HepG2 (cell line): Measurements from ENCODE around the gene ATG9A. TPM values are rescaled to one million over a fixed set of nuclear protein-coding genes. Genes with fewer than 3 reads are reported as not detected.
"Not testable (repeated sequence)": the region's sequence is repeated elsewhere in the genome, so short reads cannot be mapped to it uniquely, and the experiment has no call there.

Source experiments
- ATAC-seq: fragments of 200-7000 bp; cut with Tn5 transposase; 3 replicates; pipeline ENCODE4 v1.9.1; 2020; ENCODE audit warnings: mild to moderate bottlenecking, moderate library complexity
- BruUV-seq: library from RNA; stranded (reverse); fragments of 400-500 nt; replicated peaks from 2 replicates; lab custom pipeline; 2021; lab: Mats Ljungman, UMichigan
- CTCF ChIA-PET: fragments of 300-600 bp; formaldehyde crosslinking; extraction: SDS; loops from one replicate; lab custom pipeline; 2021; ENCODE audit warnings: low total read pairs, inconsistent platforms, low intra/inter-chr PET ratio; lab: Yijun Ruan, JAX
- POLR2A ChIA-PET: fragments of 350-600 bp; sonication (Branson Sonifier 250); formaldehyde crosslinking; loops from one replicate; lab custom pipeline; 2020; ENCODE audit warnings: antibody characterized with exemption, inconsistent platforms; lab: Yijun Ruan, JAX
- DNase-seq: peaks from one replicate; pipeline ENCODE4 v3.0.0-alpha.2; 2015; ENCODE audit warnings: low spot score
- FAIRE-seq: peaks from 3 replicates; lab custom pipeline; 2011; peaks lifted over from hg19 to GRCh38; lab: Jason Lieb, UNC
- H2AFZ ChIP-seq: one replicate; pipeline ENCODE4 v1.6.1; 2011; ENCODE audit warnings: low read length, inconsistent platforms
- H3K27ac ChIP-seq: fragments of 300-600 bp; 3 replicates; pipeline ENCODE4 v1.8.0; 2011; ENCODE audit warnings: mixed run types, mild to moderate bottlenecking, mixed read lengths, low read length, inconsistent platforms; ENCODE audit not compliant: insufficient read depth; ENCODE audit errors: extremely low read length
- H3K27me3 ChIP-seq, 2 experiments: fragments of 200-600 bp in 1 of 2; 2 replicates in 1 of 2; 3 replicates in 1 of 2; pipeline versions ENCODE4 v1.6.0 to v1.8.0; 2011; ENCODE audit warnings: low read length in 2 of 2, mild to moderate bottlenecking in 2 of 2, moderate library complexity in 2 of 2, inconsistent platforms in 1 of 2; ENCODE audit not compliant: insufficient read depth in 2 of 2, control insufficient read depth in 1 of 2
- H3K36me3 ChIP-seq, 2 experiments: fragments of 200-600 bp in 1 of 2; replicated peaks in 1 of 2; 2 replicates in 1 of 2; 3 replicates in 1 of 2; pipeline versions ENCODE4 v1.5.1 to v1.8.0; 2011; ENCODE audit warnings: low read length in 2 of 2, inconsistent platforms in 1 of 2; ENCODE audit not compliant: insufficient read depth in 2 of 2, control insufficient read depth in 1 of 2
- H3K4me1 ChIP-seq: 2 replicates; pipeline ENCODE4 v1.5.1; 2012; ENCODE audit warnings: low read length, inconsistent platforms; ENCODE audit not compliant: insufficient read depth
- H3K4me2 ChIP-seq: 2 replicates; pipeline ENCODE4 v1.6.0; 2011; ENCODE audit warnings: low read depth, low read length, inconsistent platforms
- H3K4me3 ChIP-seq, 3 experiments: fragments of 200-600 bp in 1 of 3; sonication (generic), shearing (Covaris generic) in 1 of 3; replicated peaks in 1 of 3; 2 replicates each; pipeline ENCODE4 v1.5.1; 2011 to 2016; ENCODE audit warnings: low read length in 3 of 3, inconsistent platforms in 2 of 3, low read depth in 2 of 3, mild to moderate bottlenecking in 2 of 3, control low read depth in 1 of 3, mixed read lengths in 1 of 3; ENCODE audit not compliant: insufficient read depth in 1 of 3
- H3K79me2 ChIP-seq: one replicate; pipeline ENCODE4 v1.6.1; 2011; ENCODE audit warnings: low read length, inconsistent platforms; ENCODE audit not compliant: insufficient read depth
- H3K9ac ChIP-seq: 2 replicates; pipeline ENCODE4 v1.6.0; 2011; ENCODE audit warnings: mild to moderate bottlenecking, low read depth, low read length, inconsistent platforms; ENCODE audit not compliant: insufficient read depth
- H3K9me3 ChIP-seq: 2 replicates; pipeline ENCODE4 v1.5.1; 2012; ENCODE audit warnings: mild to moderate bottlenecking, low read length
- H4K20me1 ChIP-seq: 2 replicates; pipeline ENCODE4 v1.6.0; 2011; ENCODE audit warnings: inconsistent platforms, mild to moderate bottlenecking, low read length, moderate library complexity; ENCODE audit not compliant: insufficient read depth
- TFAP4 ChIP-seq: sonication (generic); IDR thresholded peaks from 2 replicates; pipeline ENCODE4 v1.6.1; 2016; ENCODE audit warnings: low read depth, borderline replicate concordance
- ZHX1 ChIP-seq: sonication (generic); formaldehyde crosslinking; IDR thresholded peaks from 2 replicates; pipeline ENCODE4 v1.8.1; 2022; ENCODE audit warnings: low read depth, mild to moderate bottlenecking, missing genetic modification reagents
- ZNF263 ChIP-seq: sonication (generic); formaldehyde crosslinking; IDR thresholded peaks from 2 replicates; pipeline ENCODE4 v1.4.0; 2020; ENCODE audit warnings: missing genetic modification reagents
- WGBS: methylation state at CpG from one replicate; pipeline ENCODE4 v1.1.6; 2017; ENCODE audit warnings: low lambda C conversion rate; 5-methylcytosine and 5-hydroxymethylcytosine counted together
- in situ Hi-C: cut with HindIII; loops from 2 replicates; pipeline ENCODE4 v1.10.0; 2017; ENCODE audit warnings: low pct_unique_long_range_greater_than_20kb; ENCODE audit not compliant: extremely low pct_ligation_motif_present
- intact Hi-C: fragments of 100-400 bp; cut with micrococcal nuclease; formaldehyde crosslinking; loops from one replicate; pipeline ENCODE4 v1.10.0; 2022; ENCODE audit not compliant: unreplicated experiment
- polyA plus RNA-seq, 8 experiments: library from polyadenylated mRNA; depleted of rRNA in 3 of 8; stranded (reverse) in 7 of 8; unstranded in 1 of 8; fragments of >200 nt; fragmentation: Illumina TruSeq in 4 of 8; extraction: Trizol in 4 of 8; gene quantifications; 2 replicates each; pipeline versions ENCODE4 v1.2.1 to v1.2.3, GENCODE V29; 2011 to 2016; ENCODE audit warnings: low read depth in 4 of 8, missing spikeins in 1 of 8, mixed read lengths in 1 of 8; ENCODE audit not compliant: insufficient read depth in 1 of 8
- total RNA-seq, 5 experiments: library from RNA; depleted of rRNA; stranded (reverse); fragments of >200 nt; fragmentation: Illumina TruSeq; extraction: Trizol; gene quantifications; 2 replicates each; pipeline ENCODE4 v1.2.3, GENCODE V29; 2016; ENCODE audit warnings: low read depth in 1 of 5

The ATG9A gene
- total and polyA plus RNA-seq, 2 of the 13 experiments (the other 11 are each of a cell fraction or from before 2014, with no cell fraction given) = 35.0 to 131 TPM

- TF ChIP-seq ZHX1 (CRISPR knock-in tag) (no peak), TFAP4 (no peak), ZNF263 (CRISPR knock-in tag) (no peak)
Observed at GRCh38 chr2:219261024-219261855, 31.8 kb upstream of the ATG9A start (continued).

- WGBS = 39% methylated on average over 10 of the region's 10 CpGs
- in situ Hi-C loops, H2AFZ ChIP-seq, FAIRE-seq, H3K4me2 ChIP-seq, H3K9me3 ChIP-seq, CTCF ChIA-PET, ATAC-seq, H3K27ac ChIP-seq, intact Hi-C loops, H3K9ac ChIP-seq, H3K79me2 ChIP-seq, H4K20me1 ChIP-seq, H3K4me3 ChIP-seq, DNase-seq, BruUV-seq, H3K36me3 ChIP-seq: not testable (repeated sequence)
- Histone ChIP-seq H3K27me3 (peaks cover 2 to 43% of the 10 kb centered on the region in 2 experiments; a peak in 4 of 5 replicates), H3K4me1 (peaks cover 19% of the 10 kb centered on the region)
- POLR2A ChIA-PET = interaction anchor here (0.7 to 1.7 kb wide), 3 partner anchors 10 to 208 kb away, joined by 3 to 16 read pairs (median 4); no protein-coding TSS in a partner anchor
Observed at GRCh38 chr2:219258942-219259341, 29.5 kb upstream of the ATG9A start.
